PFSK-1 (cell line): ENCODE results near the gene C16orf54.

Experiments used
- POLR2AphosphoS5 ChIP-seq: IDR thresholded peaks from 2 replicates; pipeline ENCODE4 v1.6.1; 2012; ENCODE audit warnings: low read depth, mild to moderate bottlenecking, control low read depth, low read length, moderate library complexity
- TAF1 ChIP-seq: IDR thresholded peaks from 2 replicates; pipeline ENCODE4 v1.6.1; 2012; ENCODE audit warnings: low read length, control low read depth, borderline replicate concordance; ENCODE audit not compliant: insufficient read depth
- TF ChIP-seq, protein P1 (sequence below), 2 experiments: IDR thresholded peaks; 2 replicates each; pipeline versions ENCODE4 v1.6.1 to v1.8.0; 2011 to 2012; ENCODE audit warnings: low read depth in 2 of 2, low read length in 2 of 2, control low read depth in 1 of 2, inconsistent platforms in 1 of 2, mild to moderate bottlenecking in 1 of 2, moderate library complexity in 1 of 2; ENCODE audit not compliant: insufficient read depth in 1 of 2

DNA sequence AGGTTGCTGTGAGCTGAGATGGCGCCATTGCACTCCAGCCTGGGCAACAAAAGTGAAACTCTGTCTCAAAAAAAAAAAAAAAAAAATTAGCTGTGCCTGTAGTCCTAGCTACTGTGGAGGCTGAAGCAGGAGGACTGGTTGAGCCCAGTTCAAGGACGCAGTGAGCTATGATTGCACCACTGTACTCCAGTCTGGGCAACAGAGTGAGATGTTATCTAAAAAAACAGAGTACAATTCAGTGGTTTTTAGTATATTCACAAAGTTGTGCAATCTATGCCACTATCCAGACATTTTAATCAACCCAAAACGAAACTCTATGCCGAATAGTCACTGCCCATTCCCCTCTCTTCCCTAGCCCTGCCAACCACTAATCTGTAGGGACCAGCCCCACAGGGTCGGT, 25.1 kb downstream of the C16orf54 start:
- TF ChIP-seq, protein P1, sequence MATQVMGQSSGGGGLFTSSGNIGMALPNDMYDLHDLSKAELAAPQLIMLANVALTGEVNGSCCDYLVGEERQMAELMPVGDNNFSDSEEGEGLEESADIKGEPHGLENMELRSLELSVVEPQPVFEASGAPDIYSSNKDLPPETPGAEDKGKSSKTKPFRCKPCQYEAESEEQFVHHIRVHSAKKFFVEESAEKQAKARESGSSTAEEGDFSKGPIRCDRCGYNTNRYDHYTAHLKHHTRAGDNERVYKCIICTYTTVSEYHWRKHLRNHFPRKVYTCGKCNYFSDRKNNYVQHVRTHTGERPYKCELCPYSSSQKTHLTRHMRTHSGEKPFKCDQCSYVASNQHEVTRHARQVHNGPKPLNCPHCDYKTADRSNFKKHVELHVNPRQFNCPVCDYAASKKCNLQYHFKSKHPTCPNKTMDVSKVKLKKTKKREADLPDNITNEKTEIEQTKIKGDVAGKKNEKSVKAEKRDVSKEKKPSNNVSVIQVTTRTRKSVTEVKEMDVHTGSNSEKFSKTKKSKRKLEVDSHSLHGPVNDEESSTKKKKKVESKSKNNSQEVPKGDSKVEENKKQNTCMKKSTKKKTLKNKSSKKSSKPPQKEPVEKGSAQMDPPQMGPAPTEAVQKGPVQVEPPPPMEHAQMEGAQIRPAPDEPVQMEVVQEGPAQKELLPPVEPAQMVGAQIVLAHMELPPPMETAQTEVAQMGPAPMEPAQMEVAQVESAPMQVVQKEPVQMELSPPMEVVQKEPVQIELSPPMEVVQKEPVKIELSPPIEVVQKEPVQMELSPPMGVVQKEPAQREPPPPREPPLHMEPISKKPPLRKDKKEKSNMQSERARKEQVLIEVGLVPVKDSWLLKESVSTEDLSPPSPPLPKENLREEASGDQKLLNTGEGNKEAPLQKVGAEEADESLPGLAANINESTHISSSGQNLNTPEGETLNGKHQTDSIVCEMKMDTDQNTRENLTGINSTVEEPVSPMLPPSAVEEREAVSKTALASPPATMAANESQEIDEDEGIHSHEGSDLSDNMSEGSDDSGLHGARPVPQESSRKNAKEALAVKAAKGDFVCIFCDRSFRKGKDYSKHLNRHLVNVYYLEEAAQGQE (IDR thresholded peaks at IDR 0.05; ENCODE audit: insufficient read depth in 1 of 2, low read depth in 2 of 2, low read length in 2 of 2) = no peak
- no peak for TF ChIP-seq POLR2AphosphoS5
- no peak for TF ChIP-seq TAF1
